ENCODE data around the gene IQSEC3. TPM values are rescaled to one million over a fixed set of nuclear protein-coding genes. Genes with fewer than 3 reads are reported as not detected.
"Not testable (repeated sequence)": the region's sequence is repeated elsewhere in the genome, so short reads cannot be mapped to it uniquely, and the experiment has no call there.

The IQSEC3 gene
- total RNA-seq, 1 donor from 2014 or later, result 4.5 TPM

GRCh38 chr12:52902-53734 is 13.4 kb upstream of the IQSEC3 start:
- not testable (repeated sequence) for DNase-seq

- no peak for DNase-seq
These were observed 12.5 kb upstream of the IQSEC3 start for GRCh38 chr12:53735-54730.

GRCh38 chr12:54750-55535 is 11.6 kb upstream of the IQSEC3 start:
- no peak for DNase-seq

- no peak for DNase-seq
These were observed 9.8 kb upstream of the IQSEC3 start for GRCh38 chr12:56683-57346.

GRCh38 chr12:57539-57938 is 9.0 kb upstream of the IQSEC3 start:
- DNase-seq, result no peak

- no peak for DNase-seq
These were observed 7.7 kb upstream of the IQSEC3 start for GRCh38 chr12:58832-59231.

- not testable (repeated sequence) for DNase-seq
These were observed 4.7 kb upstream of the IQSEC3 start for GRCh38 chr12:61845-62244.

DNA sequence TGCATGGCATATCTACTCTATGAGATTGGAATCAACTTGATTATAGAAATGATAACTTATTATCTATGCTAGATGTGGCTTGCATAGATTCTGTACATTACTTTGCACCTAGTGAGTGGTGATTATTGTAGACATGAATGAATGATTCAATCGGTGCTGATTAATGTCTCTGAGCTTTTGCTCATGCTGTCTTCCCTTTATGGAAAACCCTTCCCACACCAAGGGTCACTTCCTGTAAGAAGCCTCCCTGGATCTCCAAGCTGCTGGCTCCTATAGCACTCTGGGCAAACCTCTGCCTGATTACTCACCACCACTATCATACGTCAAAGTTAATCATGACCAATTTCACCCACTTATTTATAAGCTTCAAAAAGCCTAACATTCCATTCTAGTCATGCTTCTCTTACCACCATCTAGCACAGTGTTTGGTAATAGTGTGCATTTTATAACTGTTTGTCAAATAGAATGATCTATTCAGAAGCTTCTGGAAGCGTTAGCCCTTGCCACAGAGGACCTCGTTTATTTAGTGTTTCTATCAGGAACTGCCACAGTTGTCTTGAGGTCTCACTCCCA is 990 bp upstream of the IQSEC3 start:
- DNase-seq, result not testable (repeated sequence)

DNA sequence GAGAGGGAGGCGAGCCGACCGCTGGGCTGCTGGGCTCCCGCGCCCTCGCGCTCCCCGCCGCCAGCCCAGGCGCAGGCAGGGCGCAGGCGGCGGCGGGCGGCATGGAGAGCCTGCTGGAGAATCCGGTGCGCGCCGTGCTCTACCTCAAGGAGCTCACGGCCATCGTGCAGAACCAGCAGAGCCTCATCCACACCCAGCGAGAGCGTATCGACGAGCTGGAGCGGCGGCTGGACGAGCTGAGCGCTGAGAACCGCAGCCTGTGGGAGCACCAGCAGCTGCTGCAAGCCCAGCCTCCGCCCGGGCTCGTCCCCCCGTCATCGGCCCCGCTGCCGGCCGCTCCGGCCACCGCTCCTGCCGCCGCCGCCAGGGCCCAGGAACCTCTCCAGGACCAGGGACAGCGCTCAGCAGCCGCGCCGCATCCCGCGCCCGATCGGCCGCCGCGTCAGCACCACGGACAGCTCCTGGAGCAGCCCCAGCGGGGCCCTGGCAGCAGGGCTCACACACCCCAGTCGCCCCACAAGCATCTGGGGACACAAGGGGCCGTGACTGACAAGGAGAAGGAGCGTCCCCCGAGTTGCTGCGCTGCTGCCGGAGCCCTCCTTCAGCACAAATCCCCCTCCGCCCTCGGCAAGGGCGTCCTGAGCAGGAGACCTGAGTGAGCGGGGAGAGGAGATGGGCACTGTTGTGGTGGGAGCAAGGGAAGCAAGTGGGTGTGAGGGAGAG is 376 bp downstream of the IQSEC3 start:
- not testable (repeated sequence) for DNase-seq

GRCh38 chr12:69677-70076 is 3.1 kb downstream of the IQSEC3 start:
- DNase-seq, result not testable (repeated sequence)

- not testable (repeated sequence) for DNase-seq
These were observed 4.0 kb downstream of the IQSEC3 start for GRCh38 chr12:70541-70940.

DNA sequence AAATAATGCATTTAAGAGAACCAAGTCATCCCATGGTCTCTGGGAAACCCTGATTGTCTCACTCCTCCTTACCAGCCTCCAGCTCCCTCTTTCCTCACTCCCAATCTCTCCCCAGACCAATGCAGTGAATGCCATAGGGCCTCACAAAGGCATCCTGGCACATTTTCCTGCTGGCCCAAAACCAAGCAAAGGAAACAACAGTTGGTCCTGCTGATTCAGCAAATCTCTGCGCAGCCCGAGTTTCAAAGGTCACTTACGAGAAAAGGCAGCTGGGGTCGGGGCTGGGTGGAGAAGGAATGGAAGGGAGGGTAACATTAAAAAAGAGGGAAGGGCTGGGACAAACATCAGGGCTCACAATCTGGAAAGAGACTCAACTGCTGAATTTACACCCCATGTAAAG is 5.5 kb downstream of the IQSEC3 start:
- DNase-seq, result not testable (repeated sequence)

DNA sequence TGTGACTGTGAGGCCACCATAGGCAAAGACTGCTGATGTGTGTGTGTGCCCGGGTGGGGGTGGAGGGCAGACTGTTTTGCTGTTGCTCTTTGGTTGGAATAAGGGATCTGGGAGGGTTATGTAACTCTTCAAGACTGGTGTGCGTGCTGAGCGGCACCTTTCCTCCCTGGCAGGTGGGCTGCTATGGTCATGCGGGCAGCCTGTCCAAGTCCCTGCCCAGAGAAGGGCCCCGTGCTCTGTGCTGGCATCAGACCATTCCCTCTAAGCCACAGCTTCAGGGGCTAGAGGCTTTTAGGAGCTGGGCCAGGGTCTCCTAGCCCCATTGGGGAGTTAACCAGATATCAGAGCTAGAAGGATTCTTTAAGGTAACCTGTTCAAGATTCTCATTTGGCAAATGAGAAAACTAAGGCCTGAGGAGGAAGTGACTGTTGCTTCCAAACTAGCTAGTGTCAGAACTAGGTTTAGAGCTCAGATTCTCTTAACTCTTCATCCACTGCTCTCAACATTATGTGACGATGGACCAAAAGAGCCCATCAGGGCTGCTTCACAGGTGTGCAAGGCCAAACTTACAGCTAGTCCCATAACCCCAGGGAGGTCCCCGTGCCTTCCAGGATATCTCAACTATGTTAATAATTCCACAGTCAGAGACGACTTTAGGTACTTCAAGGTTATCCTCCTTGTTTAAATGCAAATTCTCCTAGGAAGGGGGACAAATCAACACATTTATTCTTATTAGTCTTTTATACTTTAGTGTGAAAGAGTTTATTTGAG is 8.0 kb downstream of the IQSEC3 start:
- DNase-seq, result not testable (repeated sequence)

DNA sequence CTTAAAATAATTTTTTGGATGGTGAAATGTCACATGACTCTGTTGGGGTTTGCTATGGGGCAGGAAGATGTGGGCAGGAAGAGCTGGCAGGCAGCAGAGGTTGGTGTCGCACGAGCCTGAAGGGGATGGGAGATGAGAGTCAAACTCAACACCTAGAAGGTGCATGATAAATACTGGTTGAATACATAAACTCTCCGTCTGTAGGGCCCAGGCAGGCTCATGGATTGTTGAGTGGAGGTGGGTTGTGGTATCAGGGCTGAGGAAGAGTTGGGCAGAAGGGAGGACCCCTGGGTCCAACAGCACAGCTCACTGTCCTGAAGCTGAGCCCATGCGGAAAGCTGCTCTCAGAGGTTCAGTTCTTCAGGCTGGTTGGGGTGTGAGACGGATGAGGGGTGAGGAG is 9.0 kb downstream of the IQSEC3 start:
- not testable (repeated sequence) for DNase-seq

DNA sequence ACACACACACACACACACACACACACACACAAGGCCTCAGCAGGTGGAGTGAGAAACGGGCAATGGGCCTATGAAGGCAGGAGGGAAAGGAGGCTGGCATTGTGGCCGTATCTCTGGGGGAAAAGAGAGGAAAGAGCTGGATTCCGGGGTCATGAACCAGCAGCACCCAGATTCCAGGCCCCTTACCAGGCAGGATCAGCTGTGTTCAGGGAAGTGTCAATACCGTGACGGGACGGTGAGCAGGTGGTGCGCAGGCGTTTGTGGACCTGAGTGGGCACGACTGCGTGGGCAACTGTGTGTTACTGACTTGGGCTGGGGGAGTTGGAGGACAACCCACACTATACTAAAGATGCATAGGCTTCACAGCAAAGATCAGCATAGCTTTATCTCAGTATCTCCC is 9.5 kb downstream of the IQSEC3 start:
- DNase-seq, result not testable (repeated sequence)

- DNase-seq, result not testable (repeated sequence)
These were observed 10.0 kb downstream of the IQSEC3 start for GRCh38 chr12:76551-76950.

DNA sequence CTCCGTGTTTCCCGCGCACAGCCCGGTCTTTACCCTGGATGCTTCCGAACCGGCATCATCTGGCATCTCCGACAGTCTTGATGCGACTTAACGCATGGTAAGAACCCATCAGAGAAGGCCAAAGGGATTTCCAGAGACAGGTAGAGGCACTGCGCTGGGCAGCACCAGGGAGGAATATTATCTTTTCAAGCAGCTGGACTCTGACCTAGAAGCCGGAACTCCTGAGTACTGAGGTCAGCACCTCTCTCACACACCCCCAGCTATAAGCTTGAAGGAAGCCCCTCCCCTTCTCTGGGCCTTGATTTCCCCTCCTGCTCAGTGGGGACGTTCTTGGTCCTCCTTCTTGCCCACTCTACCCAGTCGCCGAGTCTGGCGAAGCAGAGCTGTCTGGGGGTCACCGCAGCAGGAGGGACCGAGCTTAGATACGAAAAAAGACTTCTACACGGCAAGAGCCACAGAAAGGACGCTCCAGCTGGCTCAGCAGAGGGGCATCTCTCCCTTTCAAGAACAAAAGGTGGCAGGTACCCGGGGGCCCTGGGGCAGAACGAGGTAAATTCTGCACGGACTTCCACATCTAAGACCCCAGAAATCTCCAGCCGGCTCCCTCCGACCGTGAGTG is 10.6 kb downstream of the IQSEC3 start:
- DNase-seq, result not testable (repeated sequence)

DNA sequence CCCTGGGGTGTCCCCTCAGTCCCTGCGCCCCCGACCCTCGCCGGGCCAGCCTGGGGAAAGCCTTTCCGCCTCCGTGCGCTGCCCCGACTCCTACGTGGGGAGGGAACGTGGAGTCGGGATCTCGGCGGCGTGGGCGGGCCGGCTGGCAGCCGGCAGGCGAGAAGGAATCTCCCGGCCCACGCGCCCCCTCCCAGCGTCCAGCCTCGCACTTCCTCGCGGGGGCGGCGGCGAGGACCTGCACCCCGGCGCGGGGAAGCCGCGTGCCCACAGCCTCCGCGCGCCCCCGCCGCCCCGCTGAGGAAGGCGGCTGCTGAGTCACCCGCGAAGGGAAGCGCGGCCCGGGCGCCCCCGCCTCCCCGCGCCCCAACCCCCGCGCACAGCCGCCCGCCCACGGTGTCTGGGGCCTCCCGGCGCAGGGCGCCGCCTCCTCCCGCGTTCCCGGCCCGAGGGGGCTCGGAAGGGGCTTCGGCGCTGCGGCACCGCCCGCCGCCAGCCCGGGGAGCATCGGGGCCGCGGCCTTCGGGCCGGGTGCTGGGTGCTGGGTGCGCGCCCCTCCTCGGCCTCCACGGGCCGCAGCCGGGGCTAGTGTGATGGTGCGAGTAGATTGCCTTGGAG is 11.3 kb downstream of the IQSEC3 start:
- DNase-seq, result not testable (repeated sequence)

DNA sequence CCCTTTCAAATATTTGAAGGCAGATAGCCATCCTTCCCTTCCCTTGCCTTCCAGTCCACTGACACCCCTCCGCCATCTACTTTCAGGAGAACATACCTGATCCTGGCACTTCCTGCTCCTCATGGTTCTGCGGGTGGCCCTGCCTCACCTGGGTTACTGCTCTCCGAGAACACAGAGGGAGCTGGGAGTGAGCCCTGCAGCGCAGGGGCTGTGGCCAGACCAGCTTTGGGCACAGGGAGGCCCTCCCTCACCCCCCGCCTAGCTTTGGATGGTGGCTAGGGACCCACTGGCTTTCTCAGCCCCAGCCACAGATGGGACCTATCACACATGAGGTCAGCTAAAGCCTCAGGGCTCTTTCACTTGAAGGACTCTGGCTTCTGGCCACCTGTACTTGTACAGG is 12.4 kb downstream of the IQSEC3 start:
- no peak for DNase-seq
